CD4-positive, alpha-beta T cell treated with Interferon gamma for 1 hour (primary cell): Measurements from ENCODE around the gene KCNC2.
"Not testable (repeated sequence)": the region's sequence is repeated elsewhere in the genome, so short reads cannot be mapped to it uniquely, and the experiment has no call there.

Experiments used
- DNase-seq: peaks from one replicate; pipeline ENCODE4 v3.0.0-alpha.2; 2020

The KCNC2 gene

DNA sequence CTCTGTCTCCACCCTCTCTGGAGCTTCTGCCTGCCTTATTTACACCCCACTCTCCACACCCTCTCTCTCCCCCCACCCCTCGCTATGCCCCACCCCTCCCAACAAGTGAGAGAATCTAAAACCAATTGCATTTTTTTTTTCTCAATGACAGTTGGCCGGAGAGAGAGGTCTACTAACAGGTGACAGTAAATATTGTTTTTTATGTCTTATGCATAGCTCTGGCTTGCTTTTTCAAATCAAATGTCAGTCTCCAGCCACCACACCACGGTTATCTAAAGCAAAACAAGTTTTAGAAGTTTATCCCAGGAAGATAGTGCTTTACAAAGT lies at the start of gene KCNC2:
KCNC2 (minus strand) TSS at position 28 of the 327 bp plus-strand sequence.
- DNase-seq = no peak

DNA sequence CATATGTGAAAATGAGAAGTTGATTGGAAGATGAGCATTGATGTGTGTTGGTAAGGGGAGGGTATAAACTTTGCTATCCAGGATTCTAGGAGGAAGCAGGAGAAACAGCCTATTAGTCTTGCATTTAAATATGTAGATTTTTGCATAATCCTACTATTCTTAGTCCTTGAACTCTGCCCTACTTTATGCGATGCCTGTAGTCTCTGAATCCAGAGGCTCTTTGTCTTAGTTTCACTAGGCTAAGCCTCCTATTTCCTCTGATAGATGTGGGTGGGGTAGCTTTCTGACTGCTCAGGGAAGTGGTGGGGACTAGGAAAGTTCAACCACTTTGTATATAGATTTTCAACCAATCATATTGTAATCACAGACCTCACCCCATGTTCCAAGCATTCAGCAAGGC lies 49.5 kb upstream of the KCNC2 start:
- DNase-seq = no peak

DNA sequence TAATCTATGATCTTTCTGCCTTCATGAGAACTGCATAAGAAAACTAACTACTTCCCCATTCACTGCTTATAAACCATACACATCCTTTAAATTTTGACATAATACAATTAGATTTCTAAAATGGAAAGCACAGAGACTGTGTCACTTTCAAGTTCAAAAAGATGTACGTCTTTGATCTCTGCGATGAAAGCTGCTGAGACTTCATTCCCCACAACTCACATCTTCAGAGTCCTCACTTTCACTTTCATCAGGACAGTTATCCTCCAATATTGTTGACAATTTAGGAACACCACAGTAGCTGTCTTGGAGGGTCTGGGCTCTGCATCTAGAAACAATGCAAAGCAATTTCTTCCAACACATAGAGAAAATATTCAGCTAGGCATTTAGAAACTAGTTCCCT lies 47.9 kb upstream of the KCNC2 start:
- no peak for DNase-seq

DNA sequence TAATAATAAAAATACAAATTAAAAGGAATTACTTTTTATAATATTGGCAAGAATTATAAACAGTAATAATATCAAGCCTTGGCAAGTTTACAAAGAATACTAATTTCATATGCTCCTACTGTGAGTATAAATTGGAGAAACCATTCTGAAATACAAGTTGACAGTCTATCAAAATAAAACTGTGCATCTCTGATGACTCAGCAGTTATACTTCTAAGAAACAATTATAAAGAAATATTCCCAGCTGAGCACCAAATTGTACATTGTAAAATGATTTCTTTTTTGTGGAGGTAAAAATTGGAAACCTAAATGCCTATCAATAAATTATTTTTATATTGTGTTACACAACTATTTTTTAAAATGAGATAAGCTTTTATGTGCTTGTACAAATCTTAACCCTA lies 35.5 kb upstream of the KCNC2 start:
- no peak for DNase-seq

DNA sequence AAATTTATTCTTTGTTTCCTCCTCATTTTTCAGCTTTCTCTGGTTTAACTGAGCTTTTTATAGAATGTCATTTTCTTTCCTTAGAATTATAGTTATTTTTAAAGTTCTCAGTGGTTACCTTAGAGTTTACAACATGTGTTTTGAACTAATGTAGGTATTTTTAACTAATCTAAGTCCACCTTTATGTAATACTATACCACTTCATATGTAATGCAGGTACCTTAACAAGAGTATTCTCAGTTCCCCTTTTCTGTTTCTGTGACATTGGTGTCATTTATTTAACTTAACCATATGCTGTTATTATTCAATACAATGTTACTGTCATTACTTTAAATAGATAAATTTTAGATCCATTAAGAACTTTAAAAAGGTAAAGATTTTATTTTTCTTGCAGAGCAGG lies 30.3 kb upstream of the KCNC2 start:
- no peak for DNase-seq

DNA sequence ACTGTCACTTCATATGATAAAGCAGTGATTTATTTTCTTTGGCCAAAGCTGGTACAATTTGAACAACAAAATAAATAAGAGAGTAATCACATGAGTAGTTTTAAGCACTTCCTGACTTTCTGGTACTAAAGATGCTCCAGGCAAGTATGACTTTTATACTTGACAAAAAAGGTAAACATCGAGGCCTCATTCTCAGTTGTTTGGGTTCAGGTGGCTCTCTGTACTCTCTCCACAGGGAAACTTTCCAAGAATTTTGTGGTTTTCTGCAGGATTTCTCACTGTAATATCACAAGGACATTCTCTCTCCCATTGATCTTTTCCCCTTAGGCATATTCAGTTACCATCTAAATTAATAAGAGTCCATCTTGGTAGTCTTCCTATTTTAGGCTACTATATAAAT lies 26.6 kb upstream of the KCNC2 start:
- no peak for DNase-seq

DNA sequence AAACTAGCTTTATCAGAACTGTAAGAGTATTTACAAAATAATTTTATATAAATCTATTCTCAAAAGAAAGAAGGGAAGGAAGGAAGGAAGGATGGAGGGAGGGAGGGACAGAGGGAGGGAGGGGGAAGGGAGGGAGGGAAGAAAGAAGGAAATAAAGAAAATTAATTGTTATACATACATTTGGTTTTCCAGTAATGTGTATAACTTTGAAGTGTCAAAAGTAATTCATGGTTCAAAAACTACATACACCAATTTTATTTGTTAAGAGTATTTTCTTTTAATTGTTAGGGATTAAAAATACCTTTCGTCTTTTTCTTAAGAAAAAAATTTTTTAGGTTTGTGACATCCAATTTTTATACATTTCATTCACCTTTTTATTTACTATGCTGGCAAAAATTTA lies 17.5 kb upstream of the KCNC2 start:
- no peak for DNase-seq

DNA sequence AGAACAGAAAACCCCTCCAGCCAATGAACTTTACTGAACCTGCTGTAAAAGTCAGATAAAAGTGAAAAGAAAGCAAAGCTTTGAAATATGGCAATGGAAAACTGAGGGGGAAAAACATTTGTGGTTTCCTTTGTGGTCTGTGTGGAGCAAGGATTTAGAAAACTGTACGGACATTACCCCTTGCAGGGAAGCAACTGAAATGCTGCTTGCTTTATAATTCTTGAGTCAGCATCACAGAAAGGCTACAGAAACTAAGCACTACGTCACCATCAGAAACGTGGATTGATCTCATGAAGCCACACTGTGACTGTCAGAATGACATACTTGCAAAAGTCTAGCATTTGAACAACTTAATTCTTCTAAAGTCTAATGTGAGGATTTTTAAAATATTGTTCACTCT lies 2.4 kb upstream of the KCNC2 start:
- DNase-seq = no peak

DNA sequence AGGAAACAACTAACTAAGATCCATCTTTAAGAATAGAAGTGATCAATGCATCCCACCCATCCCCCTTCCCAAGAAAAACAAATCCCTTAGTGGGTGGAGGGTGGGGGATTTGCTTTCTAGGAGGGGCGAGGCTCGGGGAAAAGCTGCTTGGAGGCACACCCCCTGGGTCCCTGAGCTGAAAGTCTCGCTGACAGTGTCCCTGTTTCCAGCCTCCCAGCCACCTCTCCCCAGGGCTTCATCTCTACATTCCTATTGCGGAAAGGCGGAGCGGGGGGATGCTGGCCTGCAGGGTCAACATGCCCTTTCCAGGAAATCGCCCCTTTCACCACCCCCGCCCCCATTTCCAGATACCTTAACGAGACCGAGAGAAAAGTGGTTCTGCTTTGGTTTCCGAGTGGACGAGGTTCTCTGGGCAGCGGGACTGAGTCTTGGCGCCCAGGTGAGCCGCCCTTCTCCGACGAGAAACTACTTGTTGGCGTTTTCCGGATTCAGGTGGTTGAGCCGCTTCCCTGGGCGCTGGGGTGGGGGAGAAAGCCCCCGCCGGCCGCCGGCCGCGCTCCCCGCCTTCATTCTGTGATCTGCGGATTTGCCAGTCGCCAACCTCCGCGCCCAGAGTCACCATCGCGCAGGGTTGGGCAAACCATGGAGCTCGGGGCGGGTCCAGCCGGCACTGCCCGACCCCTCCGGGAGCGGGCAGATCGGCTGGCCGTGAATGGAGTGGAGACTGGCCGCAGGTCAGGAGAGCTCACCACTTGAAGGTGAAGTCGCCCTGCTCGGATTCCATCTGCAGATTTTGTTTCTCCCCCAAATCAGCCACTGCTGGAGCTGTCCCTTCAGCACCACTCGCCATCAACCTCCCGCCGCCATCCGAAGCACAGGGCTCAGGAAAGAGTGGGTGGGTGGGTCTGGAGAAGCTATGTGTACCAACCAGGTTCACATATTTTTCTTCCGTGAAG lies 505 bp downstream of the KCNC2 start:
- no peak for DNase-seq

DNA sequence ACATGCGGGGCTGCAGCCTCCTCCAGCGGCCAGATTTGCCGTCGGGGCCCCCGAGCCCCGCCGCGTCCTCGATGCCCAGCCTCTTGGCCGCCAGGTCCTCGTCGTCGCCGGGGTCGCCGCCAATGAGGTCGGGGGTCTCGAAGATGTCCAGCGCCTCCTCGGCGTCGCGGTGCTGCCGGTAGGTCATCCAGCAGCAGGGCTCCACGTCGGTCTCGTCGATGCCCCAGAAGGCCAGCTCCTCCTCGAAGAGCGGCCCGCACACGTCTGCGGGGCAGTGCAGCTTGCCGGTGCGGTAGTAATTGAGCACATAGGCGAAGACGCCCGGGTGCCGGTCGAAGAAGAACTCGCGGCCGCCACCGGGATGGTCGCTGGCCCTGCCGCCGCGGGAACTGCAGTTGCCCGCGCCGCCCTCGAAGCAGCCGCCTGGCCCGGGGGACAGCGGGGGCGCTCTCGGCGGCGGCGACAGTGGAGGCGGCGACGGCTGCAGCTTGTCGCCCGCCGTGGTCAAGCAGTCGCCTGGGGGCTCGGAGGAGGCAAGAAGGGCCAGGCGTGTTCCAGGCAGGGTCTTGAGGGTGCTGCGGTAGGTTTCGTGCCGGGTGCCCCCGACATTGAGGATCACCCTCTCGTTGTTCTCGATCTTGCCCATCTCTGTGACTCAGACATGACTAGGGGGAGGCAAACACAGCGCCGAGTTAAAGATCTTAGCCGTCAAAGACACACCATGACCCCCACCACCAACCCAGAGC lies 2.1 kb downstream of the KCNC2 start:
- DNase-seq = no peak

DNA sequence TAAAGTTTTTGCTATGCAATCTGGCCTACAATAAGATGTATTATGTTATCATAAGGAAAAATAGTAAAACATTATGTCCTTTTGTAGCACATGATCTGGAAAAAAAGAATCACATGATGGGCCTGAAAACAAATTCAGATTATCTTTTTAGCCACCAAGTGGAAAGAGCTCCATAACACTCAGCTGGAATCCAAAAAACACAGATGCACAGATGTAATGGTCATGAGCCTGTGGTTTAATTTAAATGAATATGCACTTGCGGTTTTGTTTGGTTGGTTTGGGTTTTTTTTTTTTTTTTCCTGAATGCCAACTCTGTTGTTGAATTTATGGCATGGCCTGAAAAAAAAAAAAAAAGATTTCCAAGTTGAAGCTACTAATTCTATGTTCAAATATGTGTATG lies 4.1 kb downstream of the KCNC2 start:
- DNase-seq = no peak

DNA sequence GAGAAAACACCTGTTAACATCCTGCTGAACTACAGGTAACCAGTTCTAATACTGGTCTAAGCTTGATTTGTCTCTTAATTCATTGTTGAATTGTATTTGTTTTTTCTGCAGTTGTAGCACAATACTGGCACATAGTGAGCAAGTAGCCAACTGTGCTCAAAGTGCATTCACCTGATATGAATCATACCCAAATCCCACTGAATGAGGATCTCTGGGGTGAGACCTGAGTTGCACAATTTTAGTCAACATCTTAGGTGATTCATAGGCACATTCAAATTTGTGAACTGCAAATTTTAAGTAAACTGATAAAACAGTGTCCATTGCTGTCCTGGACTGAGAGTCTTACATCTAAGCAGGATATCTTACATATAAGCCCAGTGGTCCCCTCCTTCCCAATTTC lies 12.8 kb downstream of the KCNC2 start:
- DNase-seq = no peak

DNA sequence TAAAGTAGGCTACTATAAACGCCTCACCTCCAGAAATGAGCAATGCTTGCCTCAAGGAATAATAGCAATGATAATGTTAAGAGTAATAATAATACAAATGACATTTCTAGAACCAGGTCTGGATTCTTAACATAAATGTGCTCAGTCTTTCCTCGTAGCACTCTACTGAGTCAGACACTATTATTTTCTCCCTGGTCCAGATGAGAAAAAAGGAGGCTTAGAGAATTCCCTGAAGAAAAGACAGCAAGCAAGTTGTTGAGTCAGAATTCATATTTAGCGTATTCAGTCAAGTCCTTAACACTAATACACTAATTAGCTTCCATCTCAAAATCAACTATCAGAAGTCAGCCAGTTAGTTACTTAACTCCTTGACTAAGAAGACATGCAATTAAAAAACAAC lies 13.2 kb downstream of the KCNC2 start:
- DNase-seq = no peak

DNA sequence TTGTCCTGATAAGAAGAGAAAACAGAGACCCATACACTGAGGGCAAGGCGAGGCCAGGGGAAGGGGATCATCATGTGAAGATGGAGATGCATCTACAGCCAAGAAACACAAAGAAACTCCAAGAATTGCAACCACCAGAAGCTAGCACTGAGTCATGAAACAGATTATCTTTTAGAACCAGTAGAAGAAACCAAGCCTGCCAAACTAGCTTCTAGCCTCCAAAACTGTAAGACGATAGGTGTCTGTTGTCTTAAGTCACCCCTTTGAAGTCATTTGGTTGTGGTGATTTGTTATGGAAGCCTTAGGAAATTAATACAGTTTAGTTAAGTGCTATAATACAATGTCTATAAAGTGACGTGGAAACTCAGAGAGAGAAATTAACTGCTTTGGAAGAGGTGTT lies 15.4 kb downstream of the KCNC2 start:
- DNase-seq = no peak

DNA sequence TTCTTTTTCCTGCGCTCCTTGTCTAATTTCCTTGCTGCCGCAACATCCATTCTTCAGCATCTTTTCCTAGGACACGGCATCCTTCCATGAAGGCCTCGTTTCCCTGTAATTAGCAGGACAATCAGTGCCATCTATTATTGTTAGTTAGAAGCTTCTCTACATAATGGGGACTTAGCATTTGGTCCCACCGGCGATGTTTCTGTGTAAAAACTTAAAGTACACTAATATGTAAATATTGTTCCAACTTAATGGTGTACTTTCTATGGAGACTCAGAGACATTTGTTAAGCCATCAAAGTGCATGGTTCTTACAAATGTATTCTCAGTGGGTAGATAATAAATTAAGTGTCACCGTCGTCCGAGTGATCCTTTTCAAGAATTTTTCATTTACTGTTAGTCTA lies 17.4 kb downstream of the KCNC2 start:
- DNase-seq = no peak

DNA sequence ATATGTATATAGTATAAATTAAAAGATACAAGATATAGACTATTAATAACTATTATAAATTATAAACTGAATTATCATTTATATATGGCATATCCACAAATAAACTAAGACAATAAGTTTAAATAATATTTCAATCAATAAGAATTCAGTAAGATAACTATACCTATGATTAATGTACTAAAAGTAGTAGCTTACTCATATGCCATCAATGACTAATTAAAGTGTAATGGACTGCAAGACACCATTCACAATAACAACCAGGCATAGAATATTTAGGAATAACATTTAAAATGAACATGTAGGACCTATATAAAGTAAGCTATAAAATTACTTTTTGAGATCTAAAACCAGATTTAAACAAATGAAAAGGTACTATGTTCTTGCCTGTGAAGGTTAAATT lies 18.8 kb downstream of the KCNC2 start:
- DNase-seq = no peak

DNA sequence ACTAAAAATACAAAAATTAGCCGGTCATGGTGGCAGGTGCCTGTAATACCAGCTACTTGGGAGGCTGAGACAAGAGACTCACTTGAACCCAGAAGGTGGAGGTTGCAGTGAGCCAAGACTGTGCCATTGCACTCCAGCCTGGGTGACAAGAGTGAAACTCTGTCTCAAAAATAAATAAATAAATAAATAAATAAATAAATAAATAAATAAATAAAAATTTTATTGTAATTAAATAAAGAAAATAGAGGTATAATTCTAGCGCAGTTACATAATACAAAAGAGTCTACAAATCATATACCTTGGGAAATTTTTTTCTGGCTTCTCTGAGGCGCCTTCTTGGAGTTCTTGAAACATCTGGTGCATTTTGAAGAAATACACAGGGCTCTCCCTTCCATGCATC lies 23.8 kb downstream of the KCNC2 start:
- DNase-seq = not testable (repeated sequence)

DNA sequence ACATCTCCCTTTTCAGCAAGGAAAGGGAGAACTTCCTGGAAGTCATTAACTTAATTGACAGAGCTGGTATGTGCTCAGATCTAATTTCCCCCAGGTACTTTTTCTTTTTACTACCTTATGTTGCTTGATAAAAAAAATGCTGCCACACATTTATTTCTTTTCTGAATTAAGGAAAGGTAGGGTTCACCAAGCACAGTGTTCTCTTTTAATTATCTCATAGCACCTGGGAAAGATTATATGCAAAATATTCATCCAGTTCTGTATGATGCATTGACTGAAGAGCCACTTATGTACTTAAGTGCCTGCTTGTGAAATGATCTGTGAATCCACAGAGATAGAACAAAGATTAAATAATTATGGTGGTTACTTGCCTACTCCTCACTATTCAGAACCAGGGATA lies 25.1 kb downstream of the KCNC2 start:
- no peak for DNase-seq

DNA sequence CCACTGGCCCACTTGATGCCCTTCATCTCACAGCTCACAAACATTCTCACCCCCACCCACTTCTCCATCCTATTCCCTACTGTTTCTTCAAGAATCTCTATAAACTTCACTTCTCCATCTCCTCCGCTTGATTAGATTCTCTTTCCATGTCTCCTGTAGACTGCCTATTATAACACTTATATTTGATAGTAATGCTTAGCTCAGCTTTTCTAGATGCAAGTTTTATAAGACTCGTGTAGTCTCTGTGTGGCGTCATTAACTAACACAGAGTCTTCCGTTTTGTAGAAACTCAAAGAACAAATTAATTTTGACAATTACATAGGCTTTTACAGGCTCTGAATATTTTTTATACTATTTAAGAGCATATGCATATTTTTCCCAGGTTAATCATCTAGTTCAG lies 25.7 kb downstream of the KCNC2 start:
- no peak for DNase-seq

DNA sequence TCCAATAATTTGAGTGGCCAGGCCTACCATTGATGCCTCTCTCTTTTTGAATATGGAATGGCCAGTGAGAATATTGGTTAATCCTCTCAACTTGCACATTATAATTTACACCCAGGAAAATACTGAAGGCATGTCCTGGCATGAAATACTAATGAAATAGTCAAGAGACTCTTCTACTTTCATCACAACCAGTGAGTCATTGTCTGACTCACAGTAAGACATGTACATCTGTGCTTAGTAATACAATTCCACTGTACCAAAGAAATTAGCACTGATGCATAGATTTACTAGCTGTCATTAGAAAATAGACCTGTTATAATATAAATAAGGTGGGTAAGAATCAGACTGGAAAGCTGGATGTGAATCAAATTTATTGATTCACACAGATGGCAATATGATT lies 31.6 kb downstream of the KCNC2 start:
- DNase-seq = no peak

DNA sequence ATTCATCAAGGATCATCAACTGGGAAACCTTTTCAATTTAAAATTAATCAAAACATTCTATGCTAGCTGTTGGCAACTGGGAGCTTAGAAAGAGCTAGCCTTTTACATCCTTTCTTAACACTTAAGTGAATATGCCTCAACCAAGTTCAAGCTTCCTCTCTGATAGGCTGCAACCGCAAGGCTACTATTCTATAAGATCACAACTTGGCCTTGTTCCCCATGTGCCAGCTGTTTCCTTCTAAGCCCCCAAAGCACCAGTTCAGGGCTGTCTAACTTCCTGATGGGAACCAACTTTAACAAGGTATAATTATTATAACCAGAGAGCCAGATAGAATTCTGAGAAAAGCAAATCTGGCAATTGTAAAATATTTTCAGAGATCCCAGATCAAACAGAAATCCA lies 37.0 kb downstream of the KCNC2 start:
- DNase-seq = no peak

DNA sequence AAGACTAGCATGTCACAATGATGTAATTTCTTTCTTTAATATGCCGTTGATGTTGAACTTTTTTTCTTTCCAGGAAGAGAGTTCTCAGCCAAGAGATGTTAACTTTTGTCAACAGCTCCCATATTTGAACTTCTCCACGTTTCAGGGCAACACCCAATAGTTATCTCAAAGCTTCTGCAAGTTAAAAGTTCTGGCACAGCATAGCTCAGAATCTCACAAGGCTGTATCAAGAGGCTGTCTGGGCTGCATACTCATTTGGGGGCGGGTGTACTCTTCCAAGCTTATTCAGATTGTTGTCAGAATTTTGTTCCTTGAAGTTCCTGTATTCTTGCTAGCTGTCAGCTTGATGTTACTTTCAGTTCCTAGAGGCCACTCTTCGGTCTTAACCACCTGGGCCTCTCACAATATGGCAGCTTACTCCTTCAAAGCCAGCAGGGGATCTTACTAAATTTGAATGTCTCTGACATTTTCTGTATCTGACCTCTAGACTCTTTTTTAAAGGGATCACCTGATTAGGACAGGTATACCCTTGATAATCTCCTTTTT lies 38.9 kb downstream of the KCNC2 start:
- DNase-seq = no peak

DNA sequence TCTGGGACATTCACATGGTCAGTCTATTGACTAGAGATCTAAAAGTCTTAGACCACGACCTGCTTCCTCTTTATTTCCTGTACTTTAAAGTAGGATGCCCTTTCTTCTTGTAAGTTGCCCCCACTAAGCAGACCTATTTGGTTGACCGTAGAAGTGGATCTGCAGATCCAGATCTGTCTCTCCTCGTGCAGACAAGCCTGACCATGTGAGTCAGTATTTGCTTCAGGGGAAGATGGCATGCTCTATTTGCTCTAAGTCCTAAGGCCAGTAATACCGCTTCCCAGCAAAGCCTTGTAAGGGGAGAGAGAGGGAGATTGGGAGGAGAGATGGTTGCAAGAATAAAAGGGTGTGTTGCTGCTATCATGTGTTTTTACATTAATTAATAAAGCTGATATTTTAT lies 46.8 kb downstream of the KCNC2 start:
- no peak for DNase-seq

DNA sequence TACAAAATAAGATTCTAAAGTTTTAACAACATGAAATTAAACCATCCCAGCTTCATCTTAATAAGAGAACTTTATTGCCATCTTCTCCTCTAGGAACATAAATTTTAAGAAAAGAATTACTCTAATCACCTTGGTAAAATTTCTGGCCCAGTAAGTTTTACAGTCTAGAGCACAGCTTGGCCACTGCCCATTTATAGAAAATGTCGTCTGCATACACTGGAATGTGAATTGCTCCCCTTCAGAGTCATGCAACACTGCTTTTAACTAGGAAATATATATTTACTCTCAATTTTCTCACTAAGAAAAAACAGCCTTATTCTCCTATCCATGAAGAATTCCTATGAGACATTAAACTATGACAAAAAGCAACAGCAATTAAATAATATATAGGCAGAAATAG lies 48.2 kb downstream of the KCNC2 start:
- DNase-seq = no peak
